T-helper 1 cell treated with Interleukin-12 subunit alpha and Interleukin-12 subunit beta and Interleukin-4 antibody, amounts not matched to agents 30 μg/mL and 1 μg/mL, for 36 hours (primary cell): ENCODE data around the gene CSNK1G2.

Experiments
- H3K27ac Mint-ChIP-seq: one replicate; pipeline ENCODE4 v1.8.0; 2021; ENCODE audit warnings: mild to moderate bottlenecking, mixed read lengths
- H3K27me3 Mint-ChIP-seq: one replicate; pipeline ENCODE4 v1.8.0; 2021; ENCODE audit warnings: low read depth, mixed read lengths
- H3K36me3 Mint-ChIP-seq: one replicate; pipeline ENCODE4 v1.8.0; 2021; ENCODE audit warnings: low read depth, mixed read lengths
- H3K4me1 Mint-ChIP-seq: one replicate; pipeline ENCODE4 v1.8.0; 2021; ENCODE audit warnings: low read depth, mixed read lengths
- H3K4me3 Mint-ChIP-seq: one replicate; pipeline ENCODE4 v1.8.0; 2021; ENCODE audit warnings: mild to moderate bottlenecking, moderate library complexity, mixed read lengths
- H3K9me3 Mint-ChIP-seq: one replicate; pipeline ENCODE4 v1.8.0; 2021; ENCODE audit warnings: mixed read lengths

The CSNK1G2 gene

DNA sequence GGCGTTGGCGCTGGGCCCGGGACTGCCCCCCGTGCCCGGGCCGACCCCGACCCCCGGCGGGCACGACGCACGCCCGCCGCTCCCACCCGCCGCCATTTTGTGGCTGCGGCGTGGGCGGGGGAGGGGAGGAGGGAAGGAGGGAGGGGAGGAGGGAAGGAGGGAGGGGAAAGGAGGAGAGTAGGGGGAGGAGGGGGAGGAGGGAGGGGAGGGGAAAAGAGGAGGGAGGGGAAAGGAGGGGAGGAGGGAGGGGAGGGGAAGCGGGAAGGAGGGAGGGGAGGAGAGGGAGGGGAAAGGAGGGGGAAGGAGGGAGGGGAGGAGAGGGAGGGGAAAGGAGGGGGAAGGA is 74.6 kb downstream of the CSNK1G2 start, which contains the start of gene BTBD2:
Gene BTBD2 (minus strand): TSS at position 107 of the 343 bp plus-strand sequence. CDS start 11 bp downstream, at position 96.
- peaks cover 2% of the 10 kb centered on the region for H3K36me3 Mint-ChIP-seq
- H3K27ac Mint-ChIP-seq: no peak within 1 kb of the TSS
- H3K27me3 Mint-ChIP-seq: no peaks in the 10 kb centered on the region
- H3K9me3 Mint-ChIP-seq: no peaks in the 10 kb centered on the region
- H3K4me1 Mint-ChIP-seq: peaks cover 4% of the 10 kb centered on the region
- H3K4me3 Mint-ChIP-seq: peak within 1 kb of the TSS; percentile 68

DNA sequence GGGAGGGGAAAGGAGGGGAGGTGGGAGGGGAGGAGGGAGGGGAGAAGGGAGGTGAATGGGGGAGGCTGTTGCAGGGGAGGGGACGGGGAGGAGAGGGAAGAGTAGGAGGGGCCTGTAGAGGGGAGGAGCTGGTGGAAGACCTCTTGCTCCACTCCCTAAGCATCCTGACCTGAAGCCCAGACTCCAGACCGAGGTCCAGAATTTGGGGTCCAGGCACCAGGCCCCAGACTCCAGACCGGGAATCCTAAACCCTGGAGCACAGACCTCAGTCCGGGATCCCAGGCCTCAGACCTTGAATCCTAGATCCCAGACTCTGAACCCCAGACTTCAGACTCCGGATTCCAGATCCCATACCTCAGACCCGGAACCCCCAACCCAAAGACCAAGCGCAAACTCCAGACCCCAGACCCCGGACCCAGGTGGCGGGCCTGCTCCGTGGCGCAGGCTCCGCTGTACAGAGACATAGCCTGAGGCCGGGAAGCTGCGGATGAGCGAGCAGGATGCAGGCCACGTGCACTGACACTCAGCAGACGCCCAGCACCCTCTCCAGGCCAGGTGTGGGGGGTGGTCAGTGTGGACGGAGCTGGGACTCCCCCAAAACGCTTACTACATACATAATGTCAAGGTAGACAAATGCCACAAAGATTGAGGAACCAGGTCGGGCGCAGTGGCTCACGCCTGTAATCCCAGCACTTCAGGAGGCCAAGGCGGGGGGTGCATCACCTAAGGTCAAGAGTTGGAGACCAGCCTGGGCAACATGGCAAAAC is 75.3 kb downstream of the CSNK1G2 start:
- no peaks in the 10 kb centered on the region for H3K9me3 Mint-ChIP-seq
- H3K27me3 Mint-ChIP-seq: no peaks in the 10 kb centered on the region
- no peak overlapping the region for H3K27ac Mint-ChIP-seq
- peaks cover 4% of the 10 kb centered on the region for H3K4me1 Mint-ChIP-seq
- H3K36me3 Mint-ChIP-seq: peaks cover 2% of the 10 kb centered on the region
- H3K4me3 Mint-ChIP-seq: peak overlapping the region; percentile 68

DNA sequence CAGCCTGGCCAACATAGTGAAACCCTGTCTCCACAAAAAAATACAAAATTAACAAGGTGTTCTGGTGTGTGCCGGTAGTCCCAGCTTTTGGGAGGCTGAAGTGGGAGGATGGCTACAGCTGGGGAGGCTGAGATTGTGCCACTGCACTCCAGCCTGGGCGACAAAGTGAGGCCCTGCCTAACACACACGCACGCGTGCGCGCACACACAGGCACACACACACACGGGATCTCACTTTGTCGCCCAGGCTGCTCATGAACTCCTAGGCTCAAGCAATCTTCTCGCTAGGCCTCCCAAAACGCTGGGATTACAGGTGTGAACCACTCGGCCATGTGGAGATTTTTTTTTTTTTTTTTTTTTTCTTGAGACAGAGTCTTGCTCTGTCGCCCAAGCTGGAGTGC is 77.8 kb downstream of the CSNK1G2 start:
- Mint-ChIP-seq H3K36me3 (no peaks in the 10 kb centered on the region), H3K4me1 (peaks cover 4% of the 10 kb centered on the region), H3K9me3 (no peaks in the 10 kb centered on the region), H3K27ac (no peak overlapping the region), H3K27me3 (no peaks in the 10 kb centered on the region), H3K4me3 (no peak overlapping the region)

DNA sequence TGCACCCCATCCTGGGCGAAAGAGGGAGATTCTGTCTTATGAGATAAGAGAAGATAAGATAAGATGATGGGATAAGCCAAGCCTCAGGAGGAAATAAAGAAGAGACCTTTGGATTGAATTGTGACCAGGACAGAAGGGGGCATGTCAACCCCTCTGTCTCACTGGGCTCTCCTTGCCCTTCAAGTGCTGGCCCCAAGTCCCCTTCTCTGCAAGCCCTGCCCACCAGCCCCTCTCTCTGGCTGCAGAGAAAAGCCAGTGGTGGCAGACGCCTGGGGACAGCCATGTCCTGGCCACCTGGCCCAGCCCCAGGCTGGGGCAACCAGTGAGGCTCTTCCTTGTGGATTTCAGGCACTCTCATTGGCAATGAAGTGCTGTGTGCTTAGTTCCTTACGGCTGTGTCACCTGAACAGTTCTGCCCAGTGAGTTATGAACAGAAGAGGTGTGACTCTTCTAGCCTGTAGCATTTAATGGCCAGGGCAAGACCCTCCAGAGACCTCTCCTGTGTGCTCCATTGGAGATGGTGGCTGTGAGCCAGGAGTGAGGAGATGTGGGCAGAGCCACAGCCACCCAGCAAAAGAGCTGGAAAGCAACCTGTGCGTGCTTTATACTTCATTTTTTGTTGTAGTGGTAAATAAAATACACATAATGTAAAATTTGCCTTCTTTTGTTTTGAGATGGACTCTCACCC is 80.6 kb downstream of the CSNK1G2 start:
- no peaks in the 10 kb centered on the region for H3K36me3 Mint-ChIP-seq
- peaks cover 4% of the 10 kb centered on the region for H3K4me1 Mint-ChIP-seq
- H3K4me3 Mint-ChIP-seq: no peak overlapping the region
- peaks cover 5% of the 10 kb centered on the region for H3K9me3 Mint-ChIP-seq
- H3K27ac Mint-ChIP-seq: no peak overlapping the region
- no peaks in the 10 kb centered on the region for H3K27me3 Mint-ChIP-seq

DNA sequence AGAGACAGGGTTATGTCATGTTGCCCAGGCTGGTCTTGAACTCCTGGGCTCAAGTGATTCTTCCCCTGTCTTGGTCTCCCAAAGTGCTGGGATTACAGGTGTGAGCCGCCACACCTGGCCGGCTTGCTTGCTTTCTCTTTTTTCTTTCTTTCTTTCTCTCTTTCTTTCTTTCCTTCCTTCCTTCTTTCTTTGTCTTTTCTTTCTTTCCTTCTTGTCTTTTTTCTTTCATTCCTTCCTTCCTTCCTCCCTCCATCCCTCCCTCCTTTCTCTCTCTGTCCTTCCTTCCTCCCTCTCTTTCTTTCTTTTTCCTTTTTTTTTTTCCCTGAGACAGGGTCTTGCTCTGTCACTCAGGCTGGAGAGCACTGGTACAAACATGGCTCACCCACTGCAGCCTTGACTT is 81.3 kb downstream of the CSNK1G2 start:
- no peak overlapping the region for H3K4me3 Mint-ChIP-seq
- H3K27me3 Mint-ChIP-seq: no peaks in the 10 kb centered on the region
- no peaks in the 10 kb centered on the region for H3K36me3 Mint-ChIP-seq
- peaks cover 5% of the 10 kb centered on the region for H3K9me3 Mint-ChIP-seq
- peak overlapping the region; percentile 23 for H3K27ac Mint-ChIP-seq
- H3K4me1 Mint-ChIP-seq: peaks cover 4% of the 10 kb centered on the region

DNA sequence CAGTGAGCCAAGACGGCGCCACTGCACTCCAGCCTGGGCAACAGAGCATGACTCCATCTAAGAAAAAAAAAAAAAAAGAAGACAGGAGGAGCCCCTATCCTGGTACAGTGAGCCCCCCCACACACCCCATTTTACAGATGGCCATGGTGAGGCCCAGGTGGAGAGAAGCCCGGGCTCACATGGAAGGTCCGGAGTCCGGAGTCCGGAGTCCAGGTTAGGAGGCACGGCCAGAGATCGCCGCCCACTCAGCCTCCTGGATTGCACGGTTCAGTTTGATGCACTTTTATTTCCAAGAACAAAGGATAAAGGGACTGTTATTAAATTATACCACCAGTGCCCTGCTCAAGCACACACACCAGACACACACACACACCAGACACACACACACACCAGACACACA is 85.8 kb downstream of the CSNK1G2 start:
- Mint-ChIP-seq H3K27ac (no peak overlapping the region), H3K27me3 (no peaks in the 10 kb centered on the region), H3K4me3 (no peak overlapping the region), H3K9me3 (peaks cover 5% of the 10 kb centered on the region), H3K4me1 (peaks cover 1% of the 10 kb centered on the region), H3K36me3 (no peaks in the 10 kb centered on the region)

DNA sequence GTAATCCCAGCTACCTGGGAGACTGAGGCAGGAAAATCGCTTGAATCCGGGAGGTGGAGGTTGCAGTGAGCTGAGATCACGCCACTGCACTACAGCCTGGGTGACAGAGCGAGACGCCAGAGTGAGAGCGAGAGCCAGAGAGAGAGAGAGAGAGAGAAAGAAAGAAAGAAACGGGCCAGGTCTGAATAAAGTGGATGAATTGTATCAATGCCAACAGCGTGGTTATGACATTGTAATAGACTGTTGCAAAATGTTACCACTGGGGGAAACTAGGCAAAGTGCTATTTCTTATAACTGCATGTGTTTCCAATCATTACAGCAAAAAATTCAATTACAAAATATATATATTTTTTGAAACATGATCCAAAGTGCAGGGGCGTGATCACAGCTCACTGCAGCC is 86.4 kb downstream of the CSNK1G2 start:
- H3K9me3 Mint-ChIP-seq: peaks cover 5% of the 10 kb centered on the region
- no peak overlapping the region for H3K27ac Mint-ChIP-seq
- H3K4me3 Mint-ChIP-seq: no peak overlapping the region
- H3K36me3 Mint-ChIP-seq: no peaks in the 10 kb centered on the region
- H3K27me3 Mint-ChIP-seq: no peaks in the 10 kb centered on the region
- H3K4me1 Mint-ChIP-seq: peaks cover 6% of the 10 kb centered on the region
